Subcutaneous abdominal adipose tissue (tissue), 5 donors: ENCODE results near the gene YBX2.

Experiments
- H3K27ac ChIP-seq: one replicate; pipeline ENCODE4 v1.7.0; 2013; ENCODE audit warnings: low read depth, mild to moderate bottlenecking, inconsistent platforms, low read length, moderate library complexity
- H3K27me3 ChIP-seq, 5 donors: one replicate each; pipeline ENCODE4 v1.7.0; 2013; ENCODE audit warnings: low read length in 5 of 5, inconsistent platforms in 1 of 5; ENCODE audit not compliant: control insufficient read depth in 5 of 5, insufficient read depth in 4 of 5
- H3K36me3 ChIP-seq, 5 donors: one replicate each; pipeline ENCODE4 v1.7.0; 2013; ENCODE audit warnings: low read length in 5 of 5; ENCODE audit not compliant: control insufficient read depth in 5 of 5, insufficient read depth in 5 of 5
- H3K4me1 ChIP-seq, 5 donors: one replicate each; pipeline ENCODE4 v1.7.0; 2013; ENCODE audit warnings: low read length in 5 of 5, mild to moderate bottlenecking in 3 of 5, moderate library complexity in 1 of 5; ENCODE audit not compliant: control insufficient read depth in 5 of 5, insufficient read depth in 5 of 5
- H3K4me3 ChIP-seq, 5 donors: one replicate each; pipeline ENCODE4 v1.7.0; 2013; ENCODE audit warnings: low read length in 5 of 5, low read depth in 1 of 5
- H3K9ac ChIP-seq, 5 donors: one replicate each; pipeline ENCODE4 v1.7.0; 2013; ENCODE audit warnings: low read length in 5 of 5, mild to moderate bottlenecking in 4 of 5, moderate library complexity in 3 of 5
- H3K9me3 ChIP-seq, 5 donors: one replicate each; pipeline ENCODE4 v1.7.0; 2013; ENCODE audit warnings: low read length in 5 of 5; ENCODE audit not compliant: control insufficient read depth in 5 of 5
- donor health status: healthy.
- donor health status: healthy.
- donor health status: healthy.
- donor health status: healthy.
- donor health status: healthy.

Gene YBX2

DNA sequence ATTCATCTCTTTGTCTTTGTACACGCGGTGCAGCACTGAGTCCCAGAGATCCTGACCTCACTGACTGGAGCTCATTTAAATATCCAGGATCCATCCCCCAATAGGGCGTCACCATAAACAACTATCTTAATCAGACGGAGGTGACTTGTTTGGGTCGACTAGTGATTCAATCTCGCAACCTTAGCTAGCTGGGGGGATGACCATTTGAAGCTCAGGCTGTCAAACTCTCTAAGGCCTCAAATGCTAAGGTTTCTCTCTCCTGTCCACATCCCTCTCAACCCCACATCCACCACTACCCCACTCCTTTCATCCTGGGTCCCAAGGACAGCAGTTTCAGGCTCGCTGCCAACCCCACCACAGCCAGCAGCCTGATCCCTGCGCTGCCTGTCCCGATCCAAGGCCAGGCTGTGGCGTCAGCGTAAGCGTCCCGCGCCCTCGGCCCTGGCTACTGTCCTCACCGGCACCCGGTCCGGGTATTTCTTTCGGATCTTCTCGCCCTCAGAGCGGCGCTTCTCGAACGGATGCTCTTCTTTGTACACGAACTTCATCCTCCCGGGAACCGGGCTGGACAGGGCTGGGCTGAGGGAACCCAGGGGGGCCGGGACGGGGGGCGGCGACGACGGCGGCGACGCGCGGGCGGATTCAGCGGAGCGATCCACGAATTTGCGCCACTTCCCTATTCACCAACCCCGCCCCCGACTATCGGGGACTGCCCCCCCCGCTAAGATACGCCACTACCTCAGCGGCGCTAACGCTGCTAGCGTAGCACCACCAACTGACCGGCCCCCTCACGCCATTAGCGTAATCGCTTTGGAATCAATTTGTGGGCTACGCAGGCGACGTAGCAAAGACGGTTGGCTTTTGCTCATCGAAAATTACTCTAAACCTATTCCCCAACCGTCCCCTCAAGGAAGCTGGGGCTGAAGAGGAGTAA is 52.4 kb downstream of the YBX2 start, which contains the start of gene GABARAP:
Gene GABARAP, minus strand, starts transcription at position 667 of the 934 bp plus-strand sequence. Its CDS starts 119 bp downstream, at position 548.
- H3K4me1 ChIP-seq: peaks cover 14 to 43% (median 36%) of the 10 kb centered on the region in 5 donors
- no peaks in the 10 kb centered on the region for H3K27me3 ChIP-seq
- H3K9me3 ChIP-seq: no peaks in the 10 kb centered on the region
- peak within 1 kb of the TSS; percentile 94 to 98 (median 96) for H3K9ac ChIP-seq
- peaks cover 3 to 41% (median 34%) of the 10 kb centered on the region in 5 donors for H3K36me3 ChIP-seq
- H3K27ac ChIP-seq: peak within 1 kb of the TSS; percentile 99
- H3K4me3 ChIP-seq: peak within 1 kb of the TSS; percentile 94 to 98 (median 96)

DNA sequence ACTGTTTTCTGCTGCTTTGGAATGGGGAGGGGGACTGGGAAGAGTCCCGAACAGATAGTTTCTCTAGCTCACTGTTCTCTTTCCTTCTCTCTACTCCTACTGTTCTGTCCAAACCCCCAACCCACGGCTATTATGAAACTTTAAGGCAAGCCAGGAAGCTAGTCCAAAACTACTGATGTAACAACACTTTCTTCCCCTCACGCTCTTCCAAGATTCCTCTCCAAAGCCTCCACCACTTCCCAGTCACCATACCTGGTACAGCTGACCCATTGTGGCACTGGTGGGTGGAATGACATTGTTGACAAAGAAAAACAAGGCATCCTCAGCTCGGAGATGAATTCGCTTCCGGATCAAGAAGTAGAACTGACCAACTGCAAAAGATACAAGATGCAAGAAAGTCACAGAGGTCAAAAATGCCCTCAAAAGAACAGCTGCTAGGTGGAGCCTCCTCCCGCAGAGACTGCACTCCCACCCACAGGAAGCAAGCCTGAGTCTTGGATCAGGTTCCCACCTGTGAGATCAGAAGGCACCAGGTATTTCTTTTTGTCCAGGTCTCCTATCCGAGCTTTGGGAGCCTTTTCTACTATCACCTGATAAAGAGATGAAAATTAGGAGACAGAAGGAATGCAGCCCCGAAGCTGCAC is 53.2 kb downstream of the YBX2 start:
- Histone ChIP-seq H3K27ac (peak overlapping the region; percentile 99), H3K4me3 (peak overlapping the region; percentile 94 to 98 (median 96)), H3K9ac (peak overlapping the region; percentile 94 to 98 (median 96)), H3K36me3 (peaks cover 0 to 39% (median 32%) of the 10 kb centered on the region in 5 donors), H3K27me3 (no peaks in the 10 kb centered on the region), H3K9me3 (no peaks in the 10 kb centered on the region), H3K4me1 (peaks cover 14 to 49% (median 39%) of the 10 kb centered on the region in 5 donors)

DNA sequence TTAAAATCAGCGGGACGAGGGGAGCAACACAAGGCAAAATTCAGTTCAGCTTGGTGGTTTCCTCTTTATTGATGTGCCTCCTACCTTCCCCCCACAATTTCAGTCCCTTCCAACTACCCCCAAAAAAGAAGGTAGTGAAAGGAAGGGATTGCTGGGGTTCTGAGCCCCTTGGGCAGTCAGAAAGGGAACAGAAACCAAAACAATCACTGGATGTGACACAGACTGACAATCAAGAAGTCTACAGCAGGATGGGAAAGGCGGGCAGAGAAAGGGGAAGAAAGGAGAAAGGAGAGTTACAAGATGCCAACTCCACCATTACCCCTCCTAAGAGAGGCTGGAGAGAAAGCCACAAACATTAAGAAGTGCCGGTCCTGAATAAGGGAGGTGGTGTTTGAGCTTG is 54.1 kb downstream of the YBX2 start:
- no peaks in the 10 kb centered on the region for H3K9me3 ChIP-seq
- H3K27ac ChIP-seq: peak overlapping the region; percentile 99
- H3K4me3 ChIP-seq: peak overlapping the region; percentile 94 to 98 (median 96)
- H3K4me1 ChIP-seq: peaks cover 14 to 51% (median 40%) of the 10 kb centered on the region in 5 donors
- H3K36me3 ChIP-seq: peaks cover 0 to 40% (median 34%) of the 10 kb centered on the region in 5 donors
- H3K9ac ChIP-seq: peak overlapping the region in 3 of 5 donors; percentile 50 to 96 (median 95)
- H3K27me3 ChIP-seq: no peaks in the 10 kb centered on the region

DNA sequence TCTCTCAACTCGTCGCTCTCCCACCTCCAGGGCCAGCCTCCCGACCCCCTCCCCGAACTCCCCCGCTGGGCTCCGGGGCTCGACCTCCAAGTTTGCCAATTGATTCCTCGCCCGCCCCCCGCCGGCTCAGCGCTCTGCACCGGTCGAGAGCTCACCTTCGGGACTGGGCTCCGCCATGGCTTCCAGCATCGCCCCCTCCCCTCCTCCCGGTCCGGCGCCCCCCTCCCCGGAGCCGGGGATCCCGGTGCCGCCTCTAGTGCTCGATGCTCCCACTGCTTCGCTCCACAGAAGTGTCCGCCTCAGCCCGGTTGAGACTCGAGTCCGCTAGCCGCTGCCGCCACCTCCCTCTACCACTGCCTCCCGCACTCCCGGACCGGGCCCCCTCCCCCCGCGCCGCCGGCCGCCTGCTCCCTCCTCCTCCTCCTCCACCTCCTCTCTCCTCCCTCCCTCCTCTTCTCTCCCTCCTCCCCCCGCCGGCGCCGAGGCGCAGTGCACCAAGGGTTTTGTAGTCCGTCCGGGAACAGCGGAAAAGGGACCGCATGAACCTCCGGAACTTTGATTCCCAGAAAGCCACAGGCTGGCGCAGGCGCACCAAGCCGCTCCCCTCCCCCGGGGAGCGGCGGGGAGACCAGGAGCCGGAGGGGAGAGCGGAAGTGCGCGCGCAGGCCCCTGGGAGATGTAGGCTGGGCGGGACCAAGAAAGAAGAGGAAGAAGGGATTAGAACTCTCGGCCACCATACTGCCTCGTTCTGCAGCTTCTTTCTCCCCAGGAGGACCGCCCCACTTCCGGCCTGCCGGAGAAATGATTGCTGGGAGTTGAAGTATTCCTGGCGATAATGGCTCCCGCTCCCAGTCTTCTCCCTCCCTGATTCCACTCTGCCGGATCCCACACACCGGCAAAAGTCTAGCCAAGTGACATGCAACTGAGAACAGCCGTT is 55.1 kb downstream of the YBX2 start, which contains the start of gene PHF23:
Gene PHF23, minus strand, starts transcription at position 367 of the 937 bp plus-strand sequence. Its CDS starts 178 bp downstream, at position 189.
- H3K9ac ChIP-seq: peak within 1 kb of the TSS; percentile 87 to 97 (median 92)
- peaks cover 0 to 38% (median 31%) of the 10 kb centered on the region in 5 donors for H3K36me3 ChIP-seq
- no peaks in the 10 kb centered on the region for H3K9me3 ChIP-seq
- H3K4me1 ChIP-seq: peaks cover 14 to 61% (median 50%) of the 10 kb centered on the region in 5 donors
- H3K4me3 ChIP-seq: peak within 1 kb of the TSS; percentile 88 to 96 (median 93)
- no peaks in the 10 kb centered on the region for H3K27me3 ChIP-seq
- H3K27ac ChIP-seq: peak within 1 kb of the TSS; percentile 99

DNA sequence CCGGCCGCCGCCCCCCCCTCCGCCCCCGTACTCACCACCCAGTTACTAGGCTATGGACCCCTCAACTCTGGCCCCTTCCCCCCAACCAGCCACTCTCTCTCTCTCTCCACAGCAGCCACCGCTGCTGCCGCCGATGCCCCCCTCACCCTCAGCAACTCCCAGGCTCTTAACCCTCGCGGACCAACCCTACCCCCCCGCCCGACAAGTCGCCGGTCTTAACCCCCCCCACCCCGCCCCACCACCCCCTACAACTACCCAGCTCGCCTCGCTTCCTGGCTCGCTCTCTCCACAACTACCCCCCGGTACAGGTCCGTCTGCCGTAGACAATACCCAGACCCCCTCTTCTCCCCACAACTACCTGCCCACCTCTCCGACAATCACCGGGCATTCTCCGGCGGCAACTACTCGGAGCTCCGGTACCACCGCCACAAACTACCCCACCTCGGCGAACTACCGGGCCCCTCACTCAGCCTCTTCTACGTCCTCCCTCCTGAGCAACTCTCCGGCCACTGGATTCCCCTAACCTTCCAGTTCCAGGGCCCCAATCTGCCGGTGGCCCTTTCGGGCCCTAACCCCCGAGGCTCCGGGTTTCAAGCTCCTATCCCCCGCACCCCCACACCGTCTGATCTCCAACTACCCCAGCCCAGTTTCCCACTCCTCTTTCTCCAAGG is 55.9 kb downstream of the YBX2 start:
- peaks cover 0 to 30% (median 25%) of the 10 kb centered on the region in 5 donors for H3K36me3 ChIP-seq
- peak overlapping the region; percentile 99 for H3K27ac ChIP-seq
- H3K27me3 ChIP-seq: no peaks in the 10 kb centered on the region
- H3K4me1 ChIP-seq: peaks cover 14 to 66% (median 54%) of the 10 kb centered on the region in 5 donors
- peak overlapping the region; percentile 88 to 93 (median 89) for H3K4me3 ChIP-seq
- H3K9me3 ChIP-seq: no peaks in the 10 kb centered on the region
- peak overlapping the region; percentile 87 to 97 (median 92) for H3K9ac ChIP-seq
